ENCODE measurements around the gene GPR171. TPM values are rescaled to one million over a fixed set of nuclear protein-coding genes. Genes with fewer than 3 reads are reported as not detected.
A peak's percentile ranks its signal among the peaks of the same experiment; 100 is the strongest.
"Not testable (repeated sequence)": the region's sequence is repeated elsewhere in the genome, so short reads cannot be mapped to it uniquely, and the experiment has no call there.

Gene GPR171, protein sequence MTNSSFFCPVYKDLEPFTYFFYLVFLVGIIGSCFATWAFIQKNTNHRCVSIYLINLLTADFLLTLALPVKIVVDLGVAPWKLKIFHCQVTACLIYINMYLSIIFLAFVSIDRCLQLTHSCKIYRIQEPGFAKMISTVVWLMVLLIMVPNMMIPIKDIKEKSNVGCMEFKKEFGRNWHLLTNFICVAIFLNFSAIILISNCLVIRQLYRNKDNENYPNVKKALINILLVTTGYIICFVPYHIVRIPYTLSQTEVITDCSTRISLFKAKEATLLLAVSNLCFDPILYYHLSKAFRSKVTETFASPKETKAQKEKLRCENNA
- total RNA-seq (2014; rRNA removed; shearing (Covaris generic)) (not detected in 2 replicates), total RNA-seq (2022) (not detected in 2 replicates), Bru-seq, nascent RNA (percentile 26 among the genes with signal in this experiment), BruChase-seq, experiment 1, labeled RNA remaining after a 6-hour chase (percentile 21 among the genes with signal in this experiment), BruChase-seq, experiment 2, labeled RNA remaining after a 2-hour chase (not detected)
- long read RNA-seq, transcript GPR171-203 (1 exons, 960 nt), result major isoform, 16 of 16 reads
- long read RNA-seq, partial matches to known transcripts, result 0 of 16 reads
- long read RNA-seq, other reads (novel, unspliced or antisense), result 0 of 16 reads

DNA sequence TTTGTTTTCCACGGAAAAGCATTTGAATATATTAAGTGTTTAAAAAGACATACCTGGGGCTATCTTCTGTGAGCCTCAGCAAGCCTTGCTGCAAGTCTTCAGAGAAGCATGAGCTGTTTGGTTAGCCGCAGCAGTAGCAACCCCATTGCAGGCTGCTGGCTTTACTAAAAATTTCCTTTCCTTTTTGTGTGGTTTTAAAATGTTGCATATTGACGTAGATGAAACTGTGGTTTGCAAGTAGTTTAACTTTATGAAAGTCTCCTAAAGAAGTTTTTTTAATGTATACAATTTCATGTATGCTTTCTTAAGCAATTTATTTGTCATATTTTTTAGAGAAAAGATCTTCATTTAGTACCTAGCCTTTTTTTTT lies at the start of gene GPR171:
Gene GPR171, minus strand, starts transcription at position 166 of the 370 bp plus-strand sequence. CDS start 3,830 bp downstream, outside the sequence.
- no peak within 1 kb of the TSS for H3K4me2 ChIP-seq (ENCODE audit: low read length)
- H3K36me3 ChIP-seq (ENCODE audit: insufficient read depth, low read length), result 0 out of 2 replicates have a peak, but pooled peaks cover 4% of the 10 kb centered on the region
- no peak within 1 kb of the TSS for H2AFZ ChIP-seq (ENCODE audit: low read length)
- no peak for DNase-seq (ENCODE audit: low spot score)
- no peaks in the 10 kb centered on the region for H3K9me3 ChIP-seq (ENCODE audit: low read length)
- H3K4me3 ChIP-seq (ENCODE audit: low read depth, low read length, poor library complexity, severe bottlenecking), result no peak within 1 kb of the TSS
- TF ChIP-seq EZH2phosphoT487 (IDR thresholded peaks at IDR 0.05; ENCODE audit: borderline replicate concordance, low read depth, low read length), result no peak
- TF ChIP-seq, protein P1, sequence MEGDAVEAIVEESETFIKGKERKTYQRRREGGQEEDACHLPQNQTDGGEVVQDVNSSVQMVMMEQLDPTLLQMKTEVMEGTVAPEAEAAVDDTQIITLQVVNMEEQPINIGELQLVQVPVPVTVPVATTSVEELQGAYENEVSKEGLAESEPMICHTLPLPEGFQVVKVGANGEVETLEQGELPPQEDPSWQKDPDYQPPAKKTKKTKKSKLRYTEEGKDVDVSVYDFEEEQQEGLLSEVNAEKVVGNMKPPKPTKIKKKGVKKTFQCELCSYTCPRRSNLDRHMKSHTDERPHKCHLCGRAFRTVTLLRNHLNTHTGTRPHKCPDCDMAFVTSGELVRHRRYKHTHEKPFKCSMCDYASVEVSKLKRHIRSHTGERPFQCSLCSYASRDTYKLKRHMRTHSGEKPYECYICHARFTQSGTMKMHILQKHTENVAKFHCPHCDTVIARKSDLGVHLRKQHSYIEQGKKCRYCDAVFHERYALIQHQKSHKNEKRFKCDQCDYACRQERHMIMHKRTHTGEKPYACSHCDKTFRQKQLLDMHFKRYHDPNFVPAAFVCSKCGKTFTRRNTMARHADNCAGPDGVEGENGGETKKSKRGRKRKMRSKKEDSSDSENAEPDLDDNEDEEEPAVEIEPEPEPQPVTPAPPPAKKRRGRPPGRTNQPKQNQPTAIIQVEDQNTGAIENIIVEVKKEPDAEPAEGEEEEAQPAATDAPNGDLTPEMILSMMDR (conservative IDR thresholded peaks at IDR 0.05; ENCODE audit: low read length), result no peak
- H3K27ac ChIP-seq (ENCODE audit: low read depth, low read length, poor library complexity, severe bottlenecking), result no peak within 1 kb of the TSS
- no peaks in the 10 kb centered on the region for H3K4me1 ChIP-seq (ENCODE audit: insufficient read depth, low read length, poor library complexity, severe bottlenecking)
- intact Hi-C loops (cut with micrococcal nuclease; ENCODE audit: unreplicated experiment), result no loop called here
- CTCF ChIA-PET (ENCODE audit: unreplicated experiment), result no interaction called here
- BruUV-seq (replicated peaks), result no TSS peak
- H3K9me2 ChIP-seq (ENCODE audit: insufficient read depth, low read length), result no peaks in the 10 kb centered on the region
- POLR2A ChIA-PET, result interaction anchor here (0.7 to 0.8 kb wide), 3 partner anchors 19 to 656 kb away, joined by 3 read pairs; no protein-coding TSS in a partner anchor
- no peaks in the 10 kb centered on the region for H3K79me2 ChIP-seq (ENCODE audit: insufficient read depth, low read depth, low read length)
- H4K20me1 ChIP-seq (ENCODE audit: insufficient read depth, low read length), result no peaks in the 10 kb centered on the region

DNA sequence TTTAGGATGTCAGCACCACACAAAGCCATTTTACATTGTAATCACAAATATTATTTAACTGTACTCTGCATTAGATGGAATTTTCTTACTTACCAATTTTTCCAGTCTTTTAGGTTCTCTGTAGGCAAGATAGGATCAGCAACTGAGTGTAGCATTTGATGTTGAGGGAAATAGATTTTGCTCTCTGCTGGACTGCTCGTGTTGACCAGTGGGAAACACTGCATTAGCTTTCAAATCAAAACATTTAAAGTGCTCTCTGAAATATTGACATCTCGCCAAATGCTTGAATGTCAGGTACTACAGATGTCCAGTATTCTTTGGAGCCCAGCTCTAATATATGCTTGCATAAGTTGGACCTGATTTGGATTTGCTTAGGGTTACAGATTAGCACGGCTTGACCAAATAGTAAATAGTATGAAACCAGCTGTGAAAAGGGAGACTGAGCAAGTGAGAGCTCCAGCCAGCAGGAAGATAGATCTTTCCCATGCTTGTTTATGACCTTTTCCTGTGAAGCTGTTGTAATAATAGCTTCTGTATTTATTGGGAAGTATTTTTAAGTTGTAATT lies 45.8 kb upstream of the GPR171 start:
- no TSS peak for BruUV-seq (replicated peaks)
- DNase-seq (ENCODE audit: low spot score), result no peak
- Histone ChIP-seq H3K4me3 (ENCODE audit: low read depth, low read length, poor library complexity, severe bottlenecking) (no peak overlapping the region), H3K79me2 (ENCODE audit: insufficient read depth, low read depth, low read length) (no peaks in the 10 kb centered on the region), H3K4me2 (ENCODE audit: low read length) (no peak overlapping the region), H3K9me2 (ENCODE audit: insufficient read depth, low read length) (no peaks in the 10 kb centered on the region), H3K4me1 (ENCODE audit: insufficient read depth, low read length, poor library complexity, severe bottlenecking) (no peaks in the 10 kb centered on the region), H3K27ac (ENCODE audit: low read depth, low read length, poor library complexity, severe bottlenecking) (no peak overlapping the region), H4K20me1 (ENCODE audit: insufficient read depth, low read length) (no peaks in the 10 kb centered on the region), H3K9me3 (ENCODE audit: low read length) (no peaks in the 10 kb centered on the region), H2AFZ (ENCODE audit: low read length) (no peak overlapping the region), H3K36me3 (ENCODE audit: insufficient read depth, low read length) (no peaks in the 10 kb centered on the region)
- TF ChIP-seq, protein P1 (conservative IDR thresholded peaks at IDR 0.05; ENCODE audit: low read length), result no peak
- TF ChIP-seq EZH2phosphoT487 (IDR thresholded peaks at IDR 0.05; ENCODE audit: borderline replicate concordance, low read depth, low read length), result no peak
- intact Hi-C loops (cut with micrococcal nuclease; ENCODE audit: unreplicated experiment), result no loop called here
- ChIA-PET POLR2A (interaction anchor here (0.6 to 1.0 kb wide), 3 partner anchors 14 to 553 kb away, joined by 3 to 5 read pairs (median 4); no protein-coding TSS in a partner anchor), CTCF (ENCODE audit: unreplicated experiment) (no interaction called here)

DNA sequence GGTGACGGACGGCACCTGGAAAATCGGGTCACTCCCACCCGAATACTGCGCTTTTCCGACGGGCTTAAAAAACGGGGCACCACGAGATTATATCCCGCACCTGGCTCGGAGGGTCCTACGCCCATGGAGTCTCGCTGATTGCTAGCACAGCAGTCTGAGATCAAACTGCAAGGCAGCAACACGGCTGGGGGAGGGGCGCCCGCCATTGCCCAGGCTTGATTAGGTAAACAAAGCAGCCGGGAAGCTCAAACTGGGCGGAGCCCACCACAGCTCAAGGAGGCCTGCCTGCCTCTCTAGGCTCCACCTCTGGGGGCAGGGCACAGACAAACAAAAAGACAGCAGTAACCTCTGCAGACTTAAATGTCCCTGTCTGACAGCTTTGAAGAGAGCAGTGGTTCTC lies 39.0 kb upstream of the GPR171 start:
- H3K79me2 ChIP-seq (ENCODE audit: insufficient read depth, low read depth, low read length); H3K4me1 ChIP-seq (ENCODE audit: insufficient read depth, low read length, poor library complexity, severe bottlenecking); H3K9me3 ChIP-seq (ENCODE audit: low read length); H3K9me2 ChIP-seq (ENCODE audit: insufficient read depth, low read length); H3K4me3 ChIP-seq (ENCODE audit: low read depth, low read length, poor library complexity, severe bottlenecking); H3K27ac ChIP-seq (ENCODE audit: low read depth, low read length, poor library complexity, severe bottlenecking); BruUV-seq (replicated peaks); H2AFZ ChIP-seq (ENCODE audit: low read length); CTCF ChIA-PET (ENCODE audit: unreplicated experiment); DNase-seq (ENCODE audit: low spot score); H3K36me3 ChIP-seq (ENCODE audit: insufficient read depth, low read length); H4K20me1 ChIP-seq (ENCODE audit: insufficient read depth, low read length); H3K4me2 ChIP-seq (ENCODE audit: low read length); intact Hi-C loops (cut with micrococcal nuclease; ENCODE audit: unreplicated experiment): not testable (repeated sequence)
- POLR2A ChIA-PET, result interaction anchor here (0.6 kb wide), 2 partner anchors 37 to 148 kb away, joined by 3 read pairs; no protein-coding TSS in a partner anchor

Measured in OCI-LY7 (cell line).